ENCODE data around the gene RHOV. TPM values are rescaled to one million over a fixed set of nuclear protein-coding genes. Genes with fewer than 3 reads are reported as not detected.

The RHOV gene
- total and polyA plus RNA-seq, 2 experiments from 2014 or later, result 1.7 to 6.1 TPM

GRCh38 chr15:40830884-40831283, 43.1 kb downstream of the RHOV start:
- H3K79me2 ChIP-seq, result no peaks in the 10 kb centered on the region
- no peaks in the 10 kb centered on the region for H3K36me3 ChIP-seq (replicated peaks; ENCODE audit: insufficient read depth, low read depth)
- peaks cover 4% of the 10 kb centered on the region for H3K4me1 ChIP-seq (ENCODE audit: insufficient read depth)
- no peak overlapping the region for H3K27ac ChIP-seq
- no peak overlapping the region for H2AFZ ChIP-seq
- no peaks in the 10 kb centered on the region for H3K27me3 ChIP-seq
- TF ChIP-seq EZH2phosphoT487 (IDR thresholded peaks at IDR 0.05; ENCODE audit: low read depth, severe bottlenecking, unreplicated experiment) (no peak), CTCF (IDR thresholded peaks at IDR 0.05; ENCODE audit: poor library complexity) (no peak), EZH2 (IDR thresholded peaks at IDR 0.05; ENCODE audit: borderline replicate concordance) (no peak)
- H3K4me2 ChIP-seq, result no peak overlapping the region
- no peak for DNase-seq (ENCODE audit: low spot score)
- no peaks in the 10 kb centered on the region for H4K20me1 ChIP-seq (ENCODE audit: insufficient read depth, poor library complexity, severe bottlenecking)
- no peaks in the 10 kb centered on the region for H3K9me3 ChIP-seq (ENCODE audit: low read depth)
- no peaks in the 10 kb centered on the region for H3K9me2 ChIP-seq (replicated peaks; ENCODE audit: insufficient read depth)
- 83% methylated on average over 2 of the region's 2 CpGs for WGBS (ENCODE audit: low lambda C conversion rate, missing lambda C conversion rate)
- no peak overlapping the region for H3K4me3 ChIP-seq

- Histone ChIP-seq H3K4me1 (ENCODE audit: insufficient read depth) (peaks cover 14% of the 10 kb centered on the region), H3K9me3 (ENCODE audit: low read depth) (no peaks in the 10 kb centered on the region), H3K9me2 (replicated peaks; ENCODE audit: insufficient read depth) (no peaks in the 10 kb centered on the region), H3K36me3 (replicated peaks; ENCODE audit: insufficient read depth, low read depth) (no peaks in the 10 kb centered on the region), H3K79me2 (no peaks in the 10 kb centered on the region), H3K27me3 (no peaks in the 10 kb centered on the region), H3K4me3 (no peak overlapping the region), H3K4me2 (no peak overlapping the region), H4K20me1 (ENCODE audit: insufficient read depth, poor library complexity, severe bottlenecking) (no peaks in the 10 kb centered on the region), H3K27ac (no peak overlapping the region), H2AFZ (no peak overlapping the region)
- no peak for TF ChIP-seq CTCF (IDR thresholded peaks at IDR 0.05; ENCODE audit: poor library complexity)
- TF ChIP-seq EZH2phosphoT487 (IDR thresholded peaks at IDR 0.05; ENCODE audit: low read depth, severe bottlenecking, unreplicated experiment), result no peak
- no peak for TF ChIP-seq EZH2 (IDR thresholded peaks at IDR 0.05; ENCODE audit: borderline replicate concordance)
- 74% methylated on average over 7 of the region's 7 CpGs for WGBS (ENCODE audit: low lambda C conversion rate, missing lambda C conversion rate)
- DNase-seq (ENCODE audit: low spot score), result no peak
These were observed 44.9 kb downstream of the RHOV start for GRCh38 chr15:40829115-40829514.

- TF ChIP-seq CTCF (IDR thresholded peaks at IDR 0.05; ENCODE audit: poor library complexity) (no peak), EZH2 (IDR thresholded peaks at IDR 0.05; ENCODE audit: borderline replicate concordance) (no peak), EZH2phosphoT487 (IDR thresholded peaks at IDR 0.05; ENCODE audit: low read depth, severe bottlenecking, unreplicated experiment) (no peak)
- WGBS (ENCODE audit: low lambda C conversion rate, missing lambda C conversion rate), result 93% methylated on average over 6 of the region's 6 CpGs
- no peaks in the 10 kb centered on the region for H3K9me2 ChIP-seq (replicated peaks; ENCODE audit: insufficient read depth)
- H3K27ac ChIP-seq, result no peak within 1 kb of the TSS
- H3K27me3 ChIP-seq, result no peaks in the 10 kb centered on the region
- H3K4me3 ChIP-seq, result no peak within 1 kb of the TSS
- H3K4me1 ChIP-seq (ENCODE audit: insufficient read depth), result peaks cover 14% of the 10 kb centered on the region
- no peaks in the 10 kb centered on the region for H4K20me1 ChIP-seq (ENCODE audit: insufficient read depth, poor library complexity, severe bottlenecking)
- H3K9me3 ChIP-seq (ENCODE audit: low read depth), result no peaks in the 10 kb centered on the region
- H3K36me3 ChIP-seq (replicated peaks; ENCODE audit: insufficient read depth, low read depth), result no peaks in the 10 kb centered on the region
- no peak within 1 kb of the TSS for H3K4me2 ChIP-seq
- H3K79me2 ChIP-seq, result no peaks in the 10 kb centered on the region
- no peak for DNase-seq (ENCODE audit: low spot score)
- H2AFZ ChIP-seq, result no peak within 1 kb of the TSS
These were observed 45.5 kb downstream of the RHOV start, which contains the start of gene PPP1R14D for GRCh38 chr15:40828447-40829036. TSS of gene PPP1R14D (minus strand) at chr15:40828708. CDS start at chr15:40828641, 67 bp downstream.

Measured in hepatocyte (in vitro differentiated cells).